Measurements from ENCODE around the gene KCNE4. TPM values are rescaled to one million over a fixed set of nuclear protein-coding genes. Genes with fewer than 3 reads are reported as not detected.
A peak's percentile ranks its signal among the peaks of the same experiment; 100 is the strongest.

Gene KCNE4
- total and polyA plus RNA-seq, 9 of the 15 experiments (the other 6 are each of a cell fraction or from before 2014, with no cell fraction given), result not detected

DNA sequence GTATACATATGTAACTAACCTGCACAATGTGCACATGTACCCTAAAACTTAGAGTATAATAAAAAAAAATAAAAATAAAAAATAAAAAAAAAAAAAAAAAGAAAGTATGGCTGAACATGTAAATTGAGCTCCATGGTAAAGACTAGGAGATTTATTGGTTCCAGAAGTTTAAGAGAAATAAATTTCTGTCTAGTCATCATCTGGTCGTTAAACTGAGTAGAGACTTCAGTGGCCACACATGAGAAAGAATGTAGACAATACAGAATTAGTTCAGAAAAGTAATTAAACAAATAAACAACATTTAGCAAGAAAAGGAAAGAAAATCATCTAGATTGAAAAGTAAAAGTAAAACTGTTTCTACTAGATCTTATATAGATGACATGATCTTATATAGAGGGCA is 12.4 kb upstream of the KCNE4 start:
- ChIA-PET CTCF (ENCODE audit: low intra/inter-chr PET ratio) (no interaction called here), POLR2A (no interaction called here)
- Histone ChIP-seq H3K9ac (ENCODE audit: insufficient read depth in 1 of 2, low read depth in 2 of 2, low read length in 2 of 2) (no peak overlapping the region), H3K36me3 (ENCODE audit: control insufficient read depth, insufficient read depth, low read length) (no peaks in the 10 kb centered on the region), H3K27me3 (ENCODE audit: control insufficient read depth in 2 of 2, insufficient read depth in 2 of 2, low read length in 2 of 2) (no peaks in the 10 kb centered on the region), H3K4me2 (ENCODE audit: insufficient read depth, low read length) (no peak overlapping the region), H3K9me3 (replicated peaks; ENCODE audit: control insufficient read depth, insufficient read depth, low read depth, low read length) (no peaks in the 10 kb centered on the region), H3K4me3 (no peak overlapping the region), H3K27ac (ENCODE audit: extremely low read depth, low read depth, low read length) (no peak overlapping the region), H3K79me2 (ENCODE audit: control insufficient read depth, insufficient read depth, low read length) (no peaks in the 10 kb centered on the region), H2AFZ (ENCODE audit: low read depth, low read length) (0 out of 2 replicates have a peak overlapping the region, but pooled peaks have one; percentile 33), H3K9me1 (ENCODE audit: control insufficient read depth, insufficient read depth, low read length) (no peaks in the 10 kb centered on the region), H3K4me1 (replicated peaks in 1 of 2; ENCODE audit: control insufficient read depth in 2 of 2, insufficient read depth in 2 of 2, low read length in 2 of 2) (peaks cover 12 to 37% of the 10 kb centered on the region in 2 experiments; a peak in 4 of 5 replicates), H4K20me1 (replicated peaks; ENCODE audit: control insufficient read depth, insufficient read depth, low read length) (no peaks in the 10 kb centered on the region)
- BruUV-seq (replicated peaks), result no TSS peak
- intact Hi-C loops (cut with micrococcal nuclease), result loop anchor here (5.0 kb wide), 1 partner anchor 57 kb away; no protein-coding TSS in a partner anchor
- WGBS (ENCODE audit: insufficient coverage, low coverage, missing lambda C conversion rate), result 0% methylated on average over 1 of the region's 1 CpG
- DNase-seq (ENCODE audit: extremely low read depth in 1 of 4, low spot score in 3 of 4) (no peak), FAIRE-seq (no peak), ATAC-seq (no peak)
- in situ Hi-C loops (cut with MboI), result no loop called here
- TF ChIP-seq ZNF316 (IDR thresholded peaks at IDR 0.05), result peak; percentile 92
- no peak for TF ChIP-seq NR2F6 (CRISPR knock-in tag; IDR thresholded peaks at IDR 0.05)
- peak; percentile 54; the same call in 1 of the 2 replicates for TF ChIP-seq MAFK (IDR thresholded peaks at IDR 0.05; ENCODE audit: low read length)
- TF ChIP-seq, protein P1, sequence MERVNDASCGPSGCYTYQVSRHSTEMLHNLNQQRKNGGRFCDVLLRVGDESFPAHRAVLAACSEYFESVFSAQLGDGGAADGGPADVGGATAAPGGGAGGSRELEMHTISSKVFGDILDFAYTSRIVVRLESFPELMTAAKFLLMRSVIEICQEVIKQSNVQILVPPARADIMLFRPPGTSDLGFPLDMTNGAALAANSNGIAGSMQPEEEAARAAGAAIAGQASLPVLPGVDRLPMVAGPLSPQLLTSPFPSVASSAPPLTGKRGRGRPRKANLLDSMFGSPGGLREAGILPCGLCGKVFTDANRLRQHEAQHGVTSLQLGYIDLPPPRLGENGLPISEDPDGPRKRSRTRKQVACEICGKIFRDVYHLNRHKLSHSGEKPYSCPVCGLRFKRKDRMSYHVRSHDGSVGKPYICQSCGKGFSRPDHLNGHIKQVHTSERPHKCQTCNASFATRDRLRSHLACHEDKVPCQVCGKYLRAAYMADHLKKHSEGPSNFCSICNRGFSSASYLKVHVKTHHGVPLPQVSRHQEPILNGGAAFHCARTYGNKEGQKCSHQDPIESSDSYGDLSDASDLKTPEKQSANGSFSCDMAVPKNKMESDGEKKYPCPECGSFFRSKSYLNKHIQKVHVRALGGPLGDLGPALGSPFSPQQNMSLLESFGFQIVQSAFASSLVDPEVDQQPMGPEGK (CRISPR knock-in tag; IDR thresholded peaks at IDR 0.05; ENCODE audit: borderline replicate concordance), result no peak
- peak; percentile 38; the same call in 1 of the 2 replicates for TF ChIP-seq NFE2L1 (tag; IDR thresholded peaks at IDR 0.05; ENCODE audit: borderline replicate concordance, low read depth)
- TF ChIP-seq, protein P2, sequence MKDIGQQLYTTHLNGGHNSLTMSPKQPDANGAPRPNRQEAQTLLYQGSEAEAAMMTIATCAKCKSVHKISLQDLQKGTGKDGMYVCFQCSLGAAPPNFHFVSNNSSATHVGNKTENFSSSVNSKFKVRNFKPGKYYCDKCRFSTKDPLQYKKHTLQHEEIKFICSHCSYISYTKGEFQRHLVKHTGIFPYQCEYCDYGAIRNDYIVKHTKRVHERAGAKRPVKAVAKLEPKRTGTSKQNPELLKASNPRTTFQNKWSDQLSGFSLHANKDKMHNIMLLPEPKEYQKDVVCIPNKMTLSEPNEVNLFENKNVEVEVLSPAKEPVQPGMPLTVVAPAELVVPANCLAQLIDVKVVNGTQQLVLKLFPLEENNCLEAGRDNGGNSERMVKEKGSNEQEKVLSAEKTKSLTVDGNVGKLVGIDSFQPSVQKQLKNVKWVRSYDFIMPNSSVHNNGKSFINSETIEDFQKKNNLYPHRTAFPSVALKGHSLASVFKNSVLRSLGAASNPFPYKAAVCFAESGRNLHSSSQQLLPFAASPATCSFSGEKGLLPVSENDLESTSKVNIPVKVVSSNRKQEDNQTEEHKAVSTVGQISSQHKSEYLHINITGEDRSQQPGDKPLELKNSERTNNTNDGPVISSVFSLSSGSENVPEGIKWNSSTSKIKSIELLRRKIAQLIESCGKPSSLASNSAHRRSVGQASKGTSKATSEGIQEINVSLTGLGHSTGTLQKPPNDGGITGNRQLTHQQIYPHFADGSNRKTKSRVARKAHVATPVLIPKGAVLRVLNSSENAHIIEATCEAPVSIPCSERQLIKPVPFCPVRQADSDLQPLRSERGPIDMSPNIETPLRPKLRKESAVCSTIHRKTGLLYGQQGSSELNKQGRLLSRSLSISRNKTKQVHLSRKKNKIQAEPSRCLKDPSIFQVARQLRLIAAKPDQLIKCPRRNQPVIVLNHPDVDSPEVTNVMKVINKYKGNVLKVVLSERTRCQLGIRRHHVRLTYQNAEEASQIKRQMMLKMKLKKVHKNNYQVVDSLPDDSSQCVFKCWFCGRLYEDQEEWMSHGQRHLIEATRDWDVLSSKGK (CRISPR knock-in tag; IDR thresholded peaks at IDR 0.05), result no peak
- peak; percentile 85 for TF ChIP-seq MAFG (tag; conservative IDR thresholded peaks at IDR 0.05)
- TF ChIP-seq ZNF507 (tag; conservative IDR thresholded peaks at IDR 0.05), result no peak
- peak; percentile 72 for TF ChIP-seq MAFF (IDR thresholded peaks at IDR 0.05; ENCODE audit: low read length)
- TF ChIP-seq NFIX (CRISPR knock-in tag; IDR thresholded peaks at IDR 0.05; ENCODE audit: low read depth), result no peak
- TF ChIP-seq NFE2 (IDR thresholded peaks at IDR 0.05; ENCODE audit: low read depth), result peak; percentile 75
- no peak for TF ChIP-seq ZNF436 (CRISPR knock-in tag; IDR thresholded peaks at IDR 0.05)
- TF ChIP-seq, protein P3, sequence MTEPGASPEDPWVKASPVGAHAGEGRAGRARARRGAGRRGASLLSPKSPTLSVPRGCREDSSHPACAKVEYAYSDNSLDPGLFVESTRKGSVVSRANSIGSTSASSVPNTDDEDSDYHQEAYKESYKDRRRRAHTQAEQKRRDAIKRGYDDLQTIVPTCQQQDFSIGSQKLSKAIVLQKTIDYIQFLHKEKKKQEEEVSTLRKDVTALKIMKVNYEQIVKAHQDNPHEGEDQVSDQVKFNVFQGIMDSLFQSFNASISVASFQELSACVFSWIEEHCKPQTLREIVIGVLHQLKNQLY (CRISPR knock-in tag; conservative IDR thresholded peaks at IDR 0.05), result no peak
- TF ChIP-seq HNRNPLL (IDR thresholded peaks at IDR 0.05; ENCODE audit: low read depth, low read length, poor library complexity, severe bottlenecking), result no peak
- TF ChIP-seq C11orf30 (IDR thresholded peaks at IDR 0.05; ENCODE audit: low read depth), result peak; percentile 82
